GM21717 (cell line): Measurements from ENCODE around the gene FA2H.
A peak's percentile ranks its signal among the peaks of the same experiment; 100 is the strongest.
"Not testable (repeated sequence)": the region's sequence is repeated elsewhere in the genome, so short reads cannot be mapped to it uniquely, and the experiment has no call there.

Source experiments
- ATAC-seq: cut with Tn5 transposase; IDR thresholded peaks from one replicate; pipeline ENCODE4 v1.9.1; 2021; ENCODE audit warnings: mild to moderate bottlenecking, moderate library complexity; ENCODE audit not compliant: unreplicated experiment

Gene FA2H

GRCh38 chr16:74774223-74775139 lies at the start of gene FA2H:
Gene FA2H (minus strand): TSS chr16:74774820. CDS start chr16:74774755, 65 bp downstream.
- peak; percentile 85 for ATAC-seq

- ATAC-seq = no peak
These were observed 43.2 kb upstream of the FA2H start for GRCh38 chr16:74817851-74818250.

GRCh38 chr16:74813109-74813641 lies 38.6 kb upstream of the FA2H start:
- ATAC-seq = peak; percentile 99

- no peak for ATAC-seq
These were observed 37.3 kb upstream of the FA2H start for GRCh38 chr16:74811911-74812310.

- ATAC-seq = not testable (repeated sequence)
These were observed 36.6 kb upstream of the FA2H start for GRCh38 chr16:74811216-74811615.

GRCh38 chr16:74807052-74807646 lies 32.5 kb upstream of the FA2H start:
- no peak for ATAC-seq

- no peak for ATAC-seq
These were observed 25.7 kb upstream of the FA2H start for GRCh38 chr16:74800216-74800871.

GRCh38 chr16:74797414-74797813 lies 22.8 kb upstream of the FA2H start:
- no peak for ATAC-seq

- no peak for ATAC-seq
These were observed 20.5 kb upstream of the FA2H start for GRCh38 chr16:74795104-74795503.

- no peak for ATAC-seq
These were observed 20.0 kb upstream of the FA2H start for GRCh38 chr16:74794668-74795067.

GRCh38 chr16:74793571-74793970 lies 19.0 kb upstream of the FA2H start:
- no peak for ATAC-seq

GRCh38 chr16:74792225-74792624 lies 17.6 kb upstream of the FA2H start:
- ATAC-seq = no peak

GRCh38 chr16:74791749-74792148 lies 17.1 kb upstream of the FA2H start:
- ATAC-seq = not testable (repeated sequence)

GRCh38 chr16:74788108-74788507 lies 13.5 kb upstream of the FA2H start:
- ATAC-seq = no peak

- no peak for ATAC-seq
These were observed 10.4 kb upstream of the FA2H start for GRCh38 chr16:74785031-74785430.

- no peak for ATAC-seq
These were observed 4.0 kb upstream of the FA2H start for GRCh38 chr16:74778646-74779045.

GRCh38 chr16:74776926-74777325 lies 2.3 kb upstream of the FA2H start:
- ATAC-seq = no peak

GRCh38 chr16:74775255-74775654 lies 635 bp upstream of the FA2H start:
- ATAC-seq = no peak

- no peak for ATAC-seq
These were observed 986 bp downstream of the FA2H start for GRCh38 chr16:74773446-74774222.

GRCh38 chr16:74771656-74772315 lies 2.8 kb downstream of the FA2H start:
- ATAC-seq = peak; percentile 75
